ENCODE data around the gene CYGB. TPM values are rescaled to one million over a fixed set of nuclear protein-coding genes. Genes with fewer than 3 reads are reported as not detected.

CYGB gene
- total RNA-seq, 4 donors from 2014 or later: 2.8 to 18.2 (median 10.4) TPM

DNA sequence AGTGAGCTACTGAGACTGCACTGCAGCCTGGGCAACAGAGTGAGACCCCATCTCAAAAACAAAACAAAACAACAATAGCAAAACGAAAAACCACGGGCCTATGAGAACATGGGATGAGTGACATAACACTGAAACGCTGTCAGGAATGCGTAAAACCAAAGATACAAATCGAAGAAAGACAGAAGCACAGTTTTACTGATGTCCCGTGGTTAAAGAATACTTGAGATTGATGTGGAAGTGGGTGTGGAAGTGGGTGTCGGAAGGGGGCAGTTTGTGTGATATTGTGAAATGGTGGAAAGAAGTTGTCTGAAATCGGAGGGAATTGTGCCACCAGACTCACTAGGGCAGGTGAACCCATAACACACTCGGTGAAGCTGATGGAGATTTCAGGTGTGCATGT lies 38.7 kb upstream of the CYGB start:
- Histone ChIP-seq H3K36me3 (peaks cover 21% of the 10 kb centered on the region), H3K27me3 (no peaks in the 10 kb centered on the region), H3K9me3 (no peaks in the 10 kb centered on the region), H3K4me3 (no peak overlapping the region), H3K27ac (no peak overlapping the region), H3K4me1 (peaks cover 2% of the 10 kb centered on the region)
- no peak for TF ChIP-seq POLR2A (IDR thresholded peaks at IDR 0.05)
- TF ChIP-seq, protein P1, sequence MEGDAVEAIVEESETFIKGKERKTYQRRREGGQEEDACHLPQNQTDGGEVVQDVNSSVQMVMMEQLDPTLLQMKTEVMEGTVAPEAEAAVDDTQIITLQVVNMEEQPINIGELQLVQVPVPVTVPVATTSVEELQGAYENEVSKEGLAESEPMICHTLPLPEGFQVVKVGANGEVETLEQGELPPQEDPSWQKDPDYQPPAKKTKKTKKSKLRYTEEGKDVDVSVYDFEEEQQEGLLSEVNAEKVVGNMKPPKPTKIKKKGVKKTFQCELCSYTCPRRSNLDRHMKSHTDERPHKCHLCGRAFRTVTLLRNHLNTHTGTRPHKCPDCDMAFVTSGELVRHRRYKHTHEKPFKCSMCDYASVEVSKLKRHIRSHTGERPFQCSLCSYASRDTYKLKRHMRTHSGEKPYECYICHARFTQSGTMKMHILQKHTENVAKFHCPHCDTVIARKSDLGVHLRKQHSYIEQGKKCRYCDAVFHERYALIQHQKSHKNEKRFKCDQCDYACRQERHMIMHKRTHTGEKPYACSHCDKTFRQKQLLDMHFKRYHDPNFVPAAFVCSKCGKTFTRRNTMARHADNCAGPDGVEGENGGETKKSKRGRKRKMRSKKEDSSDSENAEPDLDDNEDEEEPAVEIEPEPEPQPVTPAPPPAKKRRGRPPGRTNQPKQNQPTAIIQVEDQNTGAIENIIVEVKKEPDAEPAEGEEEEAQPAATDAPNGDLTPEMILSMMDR (IDR thresholded peaks at IDR 0.05): no peak
- no peak for TF ChIP-seq POLR2AphosphoS5 (IDR thresholded peaks at IDR 0.05)
- TF ChIP-seq EP300 (IDR thresholded peaks at IDR 0.05): no peak
- DNase-seq (ENCODE audit: low spot score in 2 of 2): no peak
- 83% methylated on average over 9 of the region's 9 CpGs for WGBS

DNA sequence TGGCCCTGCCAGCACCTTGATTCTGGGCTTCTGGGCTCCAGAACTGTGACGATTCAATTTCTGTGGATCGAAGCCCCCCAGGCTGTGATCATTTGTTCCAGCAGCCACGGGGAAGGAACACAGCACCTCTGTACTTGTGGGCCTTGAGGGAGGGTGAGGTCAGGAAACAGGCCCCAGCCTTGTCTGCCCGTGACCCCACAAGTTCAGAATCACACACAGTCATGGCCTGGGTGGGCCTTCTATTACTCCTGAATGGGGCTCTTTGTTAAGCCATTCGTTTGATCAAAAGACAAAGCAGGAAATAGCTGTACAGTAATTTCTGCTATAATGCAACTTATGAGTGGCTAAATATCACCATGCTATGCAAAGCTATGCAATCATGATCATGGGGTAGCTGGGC lies 38.1 kb upstream of the CYGB start:
- no peaks in the 10 kb centered on the region for H3K4me1 ChIP-seq
- H3K36me3 ChIP-seq: peaks cover 21% of the 10 kb centered on the region
- H3K27me3 ChIP-seq: no peaks in the 10 kb centered on the region
- no peak overlapping the region for H3K27ac ChIP-seq
- DNase-seq (ENCODE audit: low spot score in 2 of 2): no peak
- 62% methylated on average over 5 of the region's 5 CpGs for WGBS
- H3K9me3 ChIP-seq: no peaks in the 10 kb centered on the region
- H3K4me3 ChIP-seq: no peak overlapping the region
- TF ChIP-seq, protein P1 (IDR thresholded peaks at IDR 0.05): no peak
- TF ChIP-seq POLR2AphosphoS5 (IDR thresholded peaks at IDR 0.05): no peak
- TF ChIP-seq POLR2A (IDR thresholded peaks at IDR 0.05): no peak
- no peak for TF ChIP-seq EP300 (IDR thresholded peaks at IDR 0.05)

DNA sequence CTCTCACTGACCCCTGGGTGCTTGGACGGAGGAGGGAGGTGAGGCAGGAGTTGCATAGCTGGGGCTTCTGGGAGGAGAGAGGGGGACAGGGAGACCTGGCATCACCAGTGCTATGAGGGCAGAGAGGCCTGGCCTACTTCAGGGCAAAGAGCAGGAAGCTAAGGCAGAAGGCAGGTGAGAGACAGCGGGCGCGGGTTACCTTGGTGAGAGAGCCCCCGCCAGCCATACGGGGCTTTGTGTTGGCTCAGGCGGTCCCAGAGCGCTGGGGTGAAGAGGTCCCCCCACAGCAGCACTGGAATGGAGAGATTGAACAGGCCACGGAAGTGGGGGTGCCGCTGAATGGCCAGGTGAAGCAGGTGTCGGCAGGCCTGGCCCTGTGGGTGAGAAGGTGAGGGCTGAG lies 36.7 kb upstream of the CYGB start:
- TF ChIP-seq EP300 (IDR thresholded peaks at IDR 0.05) (no peak), POLR2A (IDR thresholded peaks at IDR 0.05) (no peak), POLR2AphosphoS5 (IDR thresholded peaks at IDR 0.05) (no peak)
- TF ChIP-seq, protein P1 (IDR thresholded peaks at IDR 0.05): no peak
- Histone ChIP-seq H3K36me3 (peaks cover 21% of the 10 kb centered on the region), H3K9me3 (no peaks in the 10 kb centered on the region), H3K4me3 (no peak overlapping the region), H3K27ac (no peak overlapping the region), H3K4me1 (peaks cover 5% of the 10 kb centered on the region), H3K27me3 (no peaks in the 10 kb centered on the region)
- DNase-seq (ENCODE audit: low spot score in 2 of 2): no peak
- 94% methylated on average over 10 of the region's 11 CpGs for WGBS

DNA sequence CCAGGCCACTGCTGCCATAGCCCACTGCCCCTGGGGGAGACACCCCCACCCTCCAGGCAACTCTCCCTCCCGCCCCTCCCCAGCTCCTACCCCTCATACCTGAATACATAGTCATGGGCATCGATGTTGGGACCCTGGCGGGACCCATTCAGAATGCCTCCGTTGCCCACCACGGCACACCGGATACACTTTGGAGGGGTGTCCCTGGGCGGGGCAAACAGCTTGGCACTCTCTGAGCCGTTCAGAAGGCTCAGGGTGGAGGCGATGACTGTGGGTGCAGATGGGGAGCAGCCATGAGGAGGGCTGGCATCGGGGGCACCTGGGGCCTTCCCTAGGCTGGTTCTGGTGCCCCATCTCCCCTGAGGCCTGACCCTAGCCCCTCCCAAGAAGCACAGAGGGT lies 35.6 kb upstream of the CYGB start:
- Histone ChIP-seq H3K27me3 (no peaks in the 10 kb centered on the region), H3K36me3 (peaks cover 21% of the 10 kb centered on the region), H3K27ac (no peak overlapping the region), H3K9me3 (no peaks in the 10 kb centered on the region), H3K4me3 (no peak overlapping the region), H3K4me1 (peaks cover 14% of the 10 kb centered on the region)
- DNase-seq (ENCODE audit: low spot score in 2 of 2): no peak
- 96% methylated on average over 2 of the region's 10 CpGs for WGBS
- TF ChIP-seq, protein P1 (IDR thresholded peaks at IDR 0.05): no peak
- TF ChIP-seq POLR2A (IDR thresholded peaks at IDR 0.05) (no peak), POLR2AphosphoS5 (IDR thresholded peaks at IDR 0.05) (no peak), EP300 (IDR thresholded peaks at IDR 0.05) (no peak)

DNA sequence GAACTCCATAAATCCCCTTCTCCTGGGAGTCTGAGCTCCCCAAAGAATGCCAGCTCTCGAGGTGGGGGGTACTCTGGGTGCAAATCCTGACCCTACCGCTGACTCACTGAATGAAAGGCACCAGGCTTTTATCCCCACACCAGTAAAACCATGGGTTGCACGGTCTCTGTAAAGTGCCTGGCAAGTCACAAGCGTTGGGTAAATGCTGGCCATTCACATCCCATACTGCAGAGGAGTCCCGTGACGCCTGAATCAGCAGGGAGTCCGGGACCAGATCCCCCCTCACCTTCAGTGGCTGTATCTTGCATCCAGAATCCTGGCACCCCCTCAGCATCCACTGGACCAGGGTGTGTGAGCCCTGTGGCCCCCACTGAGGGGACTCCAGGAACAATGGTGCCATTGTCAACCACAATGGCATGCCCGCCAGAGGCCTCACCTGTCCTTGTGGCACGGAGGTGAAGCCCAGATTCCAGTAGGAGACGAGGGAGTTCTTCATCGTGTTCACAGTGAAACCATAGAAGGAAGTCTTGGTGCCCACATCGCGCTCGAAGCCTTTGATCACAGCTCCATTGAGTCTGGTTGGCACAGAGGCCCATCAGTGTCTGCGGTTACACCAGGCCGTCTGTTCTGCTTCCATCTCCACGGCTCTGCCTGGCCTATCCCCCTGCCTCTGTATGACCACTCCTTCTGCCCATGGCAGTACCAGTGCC lies 34.8 kb upstream of the CYGB start:
- Histone ChIP-seq H3K9me3 (no peaks in the 10 kb centered on the region), H3K27me3 (no peaks in the 10 kb centered on the region), H3K4me1 (peaks cover 21% of the 10 kb centered on the region), H3K36me3 (peaks cover 21% of the 10 kb centered on the region), H3K4me3 (no peak overlapping the region), H3K27ac (no peak overlapping the region)
- no peak for DNase-seq (ENCODE audit: low spot score in 2 of 2)
- WGBS: 89% methylated on average over 17 of the region's 17 CpGs
- no peak for TF ChIP-seq POLR2AphosphoS5 (IDR thresholded peaks at IDR 0.05)
- TF ChIP-seq, protein P1 (IDR thresholded peaks at IDR 0.05): no peak
